ENCODE results near the gene PDHX. TPM values are rescaled to one million over a fixed set of nuclear protein-coding genes. Genes with fewer than 3 reads are reported as not detected.
A peak's percentile ranks its signal among the peaks of the same experiment; 100 is the strongest.

Gene PDHX
- total RNA-seq, 6 experiments from 2014 or later = 21.3 to 31.3 (median 28.8) TPM

DNA sequence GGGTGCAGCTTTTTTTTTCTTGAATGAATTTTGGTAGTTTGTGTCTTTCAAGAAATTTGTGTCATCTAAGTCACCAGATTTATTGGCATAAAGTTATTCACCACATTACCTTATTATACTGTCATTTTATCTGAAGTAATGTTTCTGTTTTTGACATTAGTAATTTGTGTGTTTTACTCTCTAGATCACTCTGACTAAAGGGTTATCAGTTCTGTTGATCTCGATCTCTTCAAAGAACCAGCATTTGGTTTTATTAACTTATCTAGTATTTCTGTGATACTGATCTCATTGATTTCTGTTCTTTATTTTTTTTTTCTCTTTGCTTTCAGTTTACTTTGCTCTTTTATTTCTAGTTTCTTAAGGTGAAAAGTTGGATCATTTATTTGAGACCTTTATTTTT, 55.5 kb downstream of the PDHX start:
- H3K27ac ChIP-seq = no peak overlapping the region
- DNase-seq = no peak
- TF ChIP-seq, protein P1, sequence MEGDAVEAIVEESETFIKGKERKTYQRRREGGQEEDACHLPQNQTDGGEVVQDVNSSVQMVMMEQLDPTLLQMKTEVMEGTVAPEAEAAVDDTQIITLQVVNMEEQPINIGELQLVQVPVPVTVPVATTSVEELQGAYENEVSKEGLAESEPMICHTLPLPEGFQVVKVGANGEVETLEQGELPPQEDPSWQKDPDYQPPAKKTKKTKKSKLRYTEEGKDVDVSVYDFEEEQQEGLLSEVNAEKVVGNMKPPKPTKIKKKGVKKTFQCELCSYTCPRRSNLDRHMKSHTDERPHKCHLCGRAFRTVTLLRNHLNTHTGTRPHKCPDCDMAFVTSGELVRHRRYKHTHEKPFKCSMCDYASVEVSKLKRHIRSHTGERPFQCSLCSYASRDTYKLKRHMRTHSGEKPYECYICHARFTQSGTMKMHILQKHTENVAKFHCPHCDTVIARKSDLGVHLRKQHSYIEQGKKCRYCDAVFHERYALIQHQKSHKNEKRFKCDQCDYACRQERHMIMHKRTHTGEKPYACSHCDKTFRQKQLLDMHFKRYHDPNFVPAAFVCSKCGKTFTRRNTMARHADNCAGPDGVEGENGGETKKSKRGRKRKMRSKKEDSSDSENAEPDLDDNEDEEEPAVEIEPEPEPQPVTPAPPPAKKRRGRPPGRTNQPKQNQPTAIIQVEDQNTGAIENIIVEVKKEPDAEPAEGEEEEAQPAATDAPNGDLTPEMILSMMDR (IDR thresholded peaks at IDR 0.05) = no peak
- TF ChIP-seq POLR2A (IDR thresholded peaks at IDR 0.05) = no peak
- H3K9me3 ChIP-seq = no peaks in the 10 kb centered on the region
- ATAC-seq = no peak
- H3K27me3 ChIP-seq = no peaks in the 10 kb centered on the region
- no peak overlapping the region for H3K4me3 ChIP-seq
- peaks cover 0 to 3% (median 0%) of the 10 kb centered on the region in 4 donors for H3K36me3 ChIP-seq
- WGBS (ENCODE audit: insufficient coverage, low coverage, low lambda C conversion rate, missing lambda C conversion rate) = 44% methylated on average over 1 of the region's 1 CpG
- intact Hi-C loops (cut with DNase I) = no loop called here
- peaks cover 0 to 21% (median 0%) of the 10 kb centered on the region in 4 donors for H3K4me1 ChIP-seq

DNA sequence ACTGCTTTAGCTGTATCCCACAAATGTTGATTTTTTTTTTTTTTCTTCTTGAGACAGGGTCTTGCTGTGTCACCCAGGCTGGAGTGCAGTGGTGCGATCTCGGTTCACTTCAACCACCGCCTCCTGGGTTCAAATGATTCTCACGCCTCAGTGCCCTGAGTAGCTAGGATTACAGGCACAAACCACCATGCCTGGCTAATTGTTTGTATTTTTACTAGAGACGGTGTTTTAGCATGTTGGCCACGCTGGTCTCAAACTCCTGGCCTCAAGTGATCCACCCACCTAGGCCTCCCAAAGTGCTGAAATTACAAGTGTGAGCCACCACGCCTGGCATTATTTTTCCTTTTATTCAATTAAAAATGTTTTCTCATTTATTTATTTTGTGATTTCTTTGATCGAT, 55.9 kb downstream of the PDHX start:
- no peak for DNase-seq
- Histone ChIP-seq H3K27me3 (no peaks in the 10 kb centered on the region), H3K9me3 (no peaks in the 10 kb centered on the region), H3K4me3 (no peak overlapping the region), H3K27ac (no peak overlapping the region), H3K36me3 (peaks cover 0 to 3% (median 0%) of the 10 kb centered on the region in 4 donors), H3K4me1 (peaks cover 0 to 21% (median 0%) of the 10 kb centered on the region in 4 donors)
- intact Hi-C loops (cut with DNase I) = no loop called here
- TF ChIP-seq, protein P1 (IDR thresholded peaks at IDR 0.05) = no peak
- WGBS (ENCODE audit: insufficient coverage, low coverage, low lambda C conversion rate, missing lambda C conversion rate) = 99% methylated on average over 8 of the region's 8 CpGs
- no peak for ATAC-seq

DNA sequence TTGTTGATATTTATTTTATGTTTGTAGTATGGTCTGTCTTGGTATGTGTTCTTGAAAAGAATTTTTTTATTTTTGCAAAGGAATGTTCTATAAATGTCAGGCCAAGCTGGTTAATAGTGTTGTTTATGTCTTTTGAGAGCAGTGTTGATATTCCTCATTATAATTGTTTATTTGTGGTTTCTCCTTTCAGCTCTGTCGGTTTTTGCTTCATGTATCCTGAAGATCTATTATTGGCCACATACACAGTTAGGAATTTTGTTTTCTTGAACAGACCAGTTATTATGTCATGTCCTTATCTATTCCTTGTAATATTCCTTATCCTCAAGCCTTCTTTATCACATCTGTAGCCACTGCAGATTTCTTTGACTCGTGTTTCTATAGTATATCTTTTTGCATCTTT, 56.5 kb downstream of the PDHX start:
- Histone ChIP-seq H3K36me3 (peaks cover 0 to 3% (median 0%) of the 10 kb centered on the region in 4 donors), H3K9me3 (no peaks in the 10 kb centered on the region), H3K4me1 (peaks cover 0 to 21% (median 0%) of the 10 kb centered on the region in 4 donors), H3K27me3 (no peaks in the 10 kb centered on the region), H3K27ac (no peak overlapping the region), H3K4me3 (no peak overlapping the region)
- WGBS (ENCODE audit: insufficient coverage, low coverage, low lambda C conversion rate, missing lambda C conversion rate) = 65% methylated on average over 2 of the region's 2 CpGs
- no peak for ATAC-seq
- no peak for DNase-seq
- intact Hi-C loops (cut with DNase I) = no loop called here
- TF ChIP-seq, protein P1 (IDR thresholded peaks at IDR 0.05) = no peak

DNA sequence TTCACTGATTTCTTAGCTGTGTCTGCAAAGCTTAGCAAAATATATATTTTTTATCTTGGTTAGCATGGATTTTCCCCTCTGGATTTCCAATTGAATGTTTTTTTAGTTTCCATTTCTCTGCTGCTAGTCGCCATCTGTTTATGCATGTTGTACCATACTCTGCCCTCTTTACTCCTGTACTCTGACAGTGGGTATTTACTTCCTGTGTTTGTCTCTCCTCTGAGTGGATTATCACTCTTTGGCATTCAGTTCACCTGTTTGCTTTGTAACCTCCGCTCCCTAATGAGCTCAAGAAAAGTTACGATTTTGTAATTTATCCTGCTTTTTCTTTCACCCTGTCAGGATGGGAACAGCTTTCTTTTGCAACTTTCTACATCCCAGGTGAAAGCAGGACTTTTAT, 59.1 kb downstream of the PDHX start:
- no peaks in the 10 kb centered on the region for H3K9me3 ChIP-seq
- DNase-seq = no peak
- H3K4me1 ChIP-seq = peaks cover 0 to 4% (median 0%) of the 10 kb centered on the region in 4 donors
- H3K36me3 ChIP-seq = peaks cover 0 to 3% (median 0%) of the 10 kb centered on the region in 4 donors
- H3K27me3 ChIP-seq = no peaks in the 10 kb centered on the region
- WGBS (ENCODE audit: insufficient coverage, low coverage, low lambda C conversion rate, missing lambda C conversion rate) = 31% methylated on average over 3 of the region's 3 CpGs
- intact Hi-C loops (cut with DNase I) = no loop called here
- H3K27ac ChIP-seq = peak overlapping the region in 1 of 3 donors; percentile 31
- peak; percentile 72 to 97 (median 92) for ATAC-seq
- H3K4me3 ChIP-seq = peak overlapping the region in 1 of 3 donors; percentile 4
- TF ChIP-seq POLR2A (IDR thresholded peaks at IDR 0.05) = no peak
- TF ChIP-seq, protein P1 (IDR thresholded peaks at IDR 0.05) = no peak

DNA sequence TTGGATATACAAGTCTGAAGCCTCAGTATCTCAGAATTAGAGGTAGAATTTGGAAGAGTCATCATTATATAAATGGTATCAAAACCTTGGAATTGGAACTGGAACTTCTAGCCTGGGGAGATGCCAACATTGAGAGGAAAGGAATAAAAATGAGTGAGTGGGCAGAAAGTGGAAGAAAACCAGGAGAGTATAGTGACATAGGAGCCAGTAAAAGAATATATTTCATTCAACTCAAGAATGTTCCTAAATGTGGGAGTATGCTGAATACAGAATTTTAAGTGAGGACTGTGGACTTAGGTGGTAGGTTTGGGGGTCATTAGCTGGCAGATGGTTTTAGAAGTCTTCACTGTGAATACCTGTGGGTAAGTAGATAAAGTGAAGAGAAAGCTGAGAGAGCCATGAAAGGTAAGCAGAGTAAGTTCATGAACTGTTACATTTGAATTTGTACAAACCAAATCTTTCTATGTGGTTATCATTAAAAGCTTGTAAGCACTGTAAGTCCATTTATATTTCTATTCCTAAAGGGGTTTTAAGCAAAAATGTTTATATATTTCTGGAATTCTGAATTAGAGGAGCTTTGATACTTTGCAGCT, 60.2 kb downstream of the PDHX start:
- peaks cover 0 to 3% (median 0%) of the 10 kb centered on the region in 4 donors for H3K36me3 ChIP-seq
- H3K27me3 ChIP-seq = no peaks in the 10 kb centered on the region
- no peaks in the 10 kb centered on the region for H3K4me1 ChIP-seq
- H3K27ac ChIP-seq = no peak overlapping the region
- H3K4me3 ChIP-seq = no peak overlapping the region
- no peak for ATAC-seq
- intact Hi-C loops (cut with DNase I) = no loop called here
- H3K9me3 ChIP-seq = no peaks in the 10 kb centered on the region
- TF ChIP-seq, protein P1 (IDR thresholded peaks at IDR 0.05) = no peak
- no peak for TF ChIP-seq POLR2A (IDR thresholded peaks at IDR 0.05)
- no peak for DNase-seq

All from right lobe of liver (tissue), 6 donors.